ENCODE measurements around the gene KRTAP1-1. TPM values are rescaled to one million over a fixed set of nuclear protein-coding genes. Genes with fewer than 3 reads are reported as not detected.
A peak's percentile ranks its signal among the peaks of the same experiment; 100 is the strongest.

KRTAP1-1 gene
- polyA plus RNA-seq, 1 experiment: not detected

GRCh38 chr17:41029633-41030245 is 11.5 kb downstream of the KRTAP1-1 start, which contains the start of gene KRTAP1-4:
Gene KRTAP1-4, minus strand, starts transcription at chr17:41030195. Its CDS starts 117 bp downstream, at chr17:41030078.
- no peak for TF ChIP-seq CTCF (IDR thresholded peaks at IDR 0.05; ENCODE audit: insufficient read depth, low read depth, low read length)
- POLR2A ChIA-PET: no interaction called here
- Histone ChIP-seq H3K36me3 (ENCODE audit: control insufficient read depth, insufficient read depth, low read length) (no peaks in the 10 kb centered on the region), H3K27me3 (ENCODE audit: control insufficient read depth, insufficient read depth, low read length) (no peaks in the 10 kb centered on the region), H3K4me3 (ENCODE audit: low read depth, low read length) (no peak within 1 kb of the TSS)
- no peak for DNase-seq (ENCODE audit: low read depth)
- CTCF ChIA-PET: interaction anchor here (1.0 to 1.6 kb wide), 4 partner anchors 11 to 122 kb away, joined by 3 to 5 read pairs (median 4); partner anchors contain the start of genes KRTAP1-1 and KRTAP2-1

GRCh38 chr17:41026715-41027471 is 14.4 kb downstream of the KRTAP1-1 start, which contains the start of gene KRTAP1-5:
Gene KRTAP1-5, minus strand, starts transcription at chr17:41027208. Its CDS starts 53 bp downstream, at chr17:41027155.
- POLR2A ChIA-PET: interaction anchor here (0.7 to 0.8 kb wide), 2 partner anchors 13 to 33 kb away, joined by 3 to 5 read pairs; partner anchors contain the start of gene KRTAP2-3
- TF ChIP-seq CTCF (IDR thresholded peaks at IDR 0.05; ENCODE audit: insufficient read depth, low read depth, low read length): no peak

GRCh38 chr17:41024697-41025096 is 16.6 kb downstream of the KRTAP1-1 start:
- Histone ChIP-seq H3K36me3 (ENCODE audit: control insufficient read depth, insufficient read depth, low read length) (no peaks in the 10 kb centered on the region), H3K4me3 (ENCODE audit: low read depth, low read length) (no peak overlapping the region), H3K27me3 (ENCODE audit: control insufficient read depth, insufficient read depth, low read length) (no peaks in the 10 kb centered on the region)
- DNase-seq (ENCODE audit: low read depth): no peak
- ChIA-PET POLR2A (interaction anchor here (0.5 to 0.6 kb wide), 4 partner anchors 28 to 573 kb away, joined by 3 to 18 read pairs (median 3); partner anchors contain the start of gene KRTAP2-3), CTCF (interaction anchor here (0.9 to 2.0 kb wide), 6 partner anchors 11 to 298 kb away, joined by 3 to 7 read pairs (median 3); partner anchors contain the start of gene KRTAP2-3)
- no peak for TF ChIP-seq CTCF (IDR thresholded peaks at IDR 0.05; ENCODE audit: insufficient read depth, low read depth, low read length)

More at GRCh38 chr17:41026715-41027471, 14.4 kb downstream of the KRTAP1-1 start, which contains the start of gene KRTAP1-5:
- CTCF ChIA-PET: interaction anchor here (0.8 to 1.1 kb wide), 2 partner anchors 13 to 33 kb away, joined by 3 to 5 read pairs; partner anchors contain the start of gene KRTAP2-3
- Histone ChIP-seq H3K36me3 (ENCODE audit: control insufficient read depth, insufficient read depth, low read length) (no peaks in the 10 kb centered on the region), H3K4me3 (ENCODE audit: low read depth, low read length) (no peak within 1 kb of the TSS), H3K27me3 (ENCODE audit: control insufficient read depth, insufficient read depth, low read length) (no peaks in the 10 kb centered on the region)
- peak; percentile 90 for DNase-seq (ENCODE audit: low read depth)

- ChIA-PET CTCF (no interaction called here), POLR2A (no interaction called here)
- Histone ChIP-seq H3K27me3 (ENCODE audit: control insufficient read depth, insufficient read depth, low read length) (no peaks in the 10 kb centered on the region), H3K36me3 (ENCODE audit: control insufficient read depth, insufficient read depth, low read length) (no peaks in the 10 kb centered on the region), H3K4me3 (ENCODE audit: low read depth, low read length) (no peak overlapping the region)
- DNase-seq (ENCODE audit: low read depth): no peak
- TF ChIP-seq CTCF (IDR thresholded peaks at IDR 0.05; ENCODE audit: insufficient read depth, low read depth, low read length): no peak
Measured at GRCh38 chr17:41020336-41020735, 20.9 kb downstream of the KRTAP1-1 start.

- ChIA-PET POLR2A (interaction anchor here (0.6 kb wide), 1 partner anchor 266 kb away, joined by 5 read pairs; no protein-coding TSS in a partner anchor), CTCF (interaction anchor here (0.8 kb wide), 1 partner anchor 477 kb away, joined by 3 read pairs; no protein-coding TSS in a partner anchor)
- no peak for TF ChIP-seq CTCF (IDR thresholded peaks at IDR 0.05; ENCODE audit: insufficient read depth, low read depth, low read length)
- DNase-seq (ENCODE audit: low read depth): no peak
- H3K36me3 ChIP-seq (ENCODE audit: control insufficient read depth, insufficient read depth, low read length): no peaks in the 10 kb centered on the region
- H3K27me3 ChIP-seq (ENCODE audit: control insufficient read depth, insufficient read depth, low read length): no peaks in the 10 kb centered on the region
- no peak overlapping the region for H3K4me3 ChIP-seq (ENCODE audit: low read depth, low read length)
Measured at GRCh38 chr17:41019415-41019814, 21.8 kb downstream of the KRTAP1-1 start.
